ENCODE measurements around the gene CRB3.

Gene CRB3

DNA sequence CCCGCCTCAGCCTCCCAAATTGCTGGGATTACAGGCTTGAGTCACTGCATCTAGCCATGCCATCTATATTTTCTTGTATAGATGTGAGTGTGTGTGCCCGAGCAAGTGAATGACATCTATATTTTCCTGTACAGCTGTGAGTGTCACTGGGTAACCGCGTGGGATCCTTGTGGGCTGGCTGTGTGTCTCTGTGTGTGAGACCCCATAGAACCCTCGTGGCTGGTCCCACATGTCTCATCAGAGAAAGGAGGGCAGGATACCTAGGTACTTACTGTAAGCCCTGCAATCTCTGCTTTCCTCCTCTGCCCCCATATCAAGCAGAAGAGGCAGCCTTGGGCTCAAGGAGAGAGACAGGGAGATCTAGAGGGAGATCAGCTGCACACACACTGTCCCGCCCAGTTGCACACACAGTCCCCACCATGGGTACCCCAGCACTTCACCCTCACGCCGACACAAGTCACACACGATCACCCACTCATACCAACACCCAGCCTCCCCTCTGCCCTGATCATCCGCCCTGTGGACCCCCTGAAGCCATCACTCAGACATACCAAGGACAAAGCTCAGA, 16.9 kb downstream of the CRB3 start:
- Histone ChIP-seq H2AK5ac (ENCODE audit: low read length, severe bottlenecking) (no peak overlapping the region), H3K23ac (ENCODE audit: low read length in 2 of 2) (no peak overlapping the region), H3K9ac (ENCODE audit: low read length) (no peak overlapping the region), H3K4me3 (ENCODE audit: insufficient read depth in 1 of 2, low read depth in 1 of 2, low read length in 2 of 2) (no peak overlapping the region), H2AFZ (ENCODE audit: low read depth, low read length) (no peak overlapping the region), H3K18ac (ENCODE audit: low read depth in 1 of 2, low read length in 2 of 2) (no peak overlapping the region), H2BK12ac (ENCODE audit: low read length in 2 of 2) (no peak overlapping the region), H3K27me3 (ENCODE audit: control insufficient read depth in 1 of 2, insufficient read depth in 1 of 2, low read length in 2 of 2) (peaks cover 5 to 51% of the 10 kb centered on the region in 2 experiments), H4K8ac (ENCODE audit: low read length) (no peak overlapping the region), H3K4me2 (ENCODE audit: low read length, poor library complexity, severe bottlenecking) (no peak overlapping the region), H3K9me3 (ENCODE audit: control insufficient read depth, low read length) (no peaks in the 10 kb centered on the region), H2BK120ac (ENCODE audit: low read depth, low read length) (no peak overlapping the region), H3K4ac (ENCODE audit: low read depth in 1 of 2, low read length in 2 of 2) (no peak overlapping the region), H3K27ac (ENCODE audit: low read length, poor library complexity, severe bottlenecking) (no peak overlapping the region), H3K14ac (ENCODE audit: low read length in 2 of 2) (no peak overlapping the region), H2BK5ac (ENCODE audit: low read depth, low read length, poor library complexity, severe bottlenecking) (no peak overlapping the region), H2BK15ac (ENCODE audit: low read depth, poor library complexity, severe bottlenecking) (no peak overlapping the region), H4K91ac (ENCODE audit: low read length) (no peak overlapping the region), H3K4me1 (ENCODE audit: control insufficient read depth, insufficient read depth, low read depth, low read length) (peaks cover 25% of the 10 kb centered on the region), H3K79me1 (replicated peaks; ENCODE audit: low read length, poor library complexity, severe bottlenecking) (no peaks in the 10 kb centered on the region), H3K36me3 (ENCODE audit: control insufficient read depth in 1 of 2, insufficient read depth in 2 of 2, low read depth in 1 of 2, low read length in 2 of 2) (no peaks in the 10 kb centered on the region)
- DNase-seq: no peak
- WGBS: 77% methylated on average over 8 of the region's 10 CpGs

DNA sequence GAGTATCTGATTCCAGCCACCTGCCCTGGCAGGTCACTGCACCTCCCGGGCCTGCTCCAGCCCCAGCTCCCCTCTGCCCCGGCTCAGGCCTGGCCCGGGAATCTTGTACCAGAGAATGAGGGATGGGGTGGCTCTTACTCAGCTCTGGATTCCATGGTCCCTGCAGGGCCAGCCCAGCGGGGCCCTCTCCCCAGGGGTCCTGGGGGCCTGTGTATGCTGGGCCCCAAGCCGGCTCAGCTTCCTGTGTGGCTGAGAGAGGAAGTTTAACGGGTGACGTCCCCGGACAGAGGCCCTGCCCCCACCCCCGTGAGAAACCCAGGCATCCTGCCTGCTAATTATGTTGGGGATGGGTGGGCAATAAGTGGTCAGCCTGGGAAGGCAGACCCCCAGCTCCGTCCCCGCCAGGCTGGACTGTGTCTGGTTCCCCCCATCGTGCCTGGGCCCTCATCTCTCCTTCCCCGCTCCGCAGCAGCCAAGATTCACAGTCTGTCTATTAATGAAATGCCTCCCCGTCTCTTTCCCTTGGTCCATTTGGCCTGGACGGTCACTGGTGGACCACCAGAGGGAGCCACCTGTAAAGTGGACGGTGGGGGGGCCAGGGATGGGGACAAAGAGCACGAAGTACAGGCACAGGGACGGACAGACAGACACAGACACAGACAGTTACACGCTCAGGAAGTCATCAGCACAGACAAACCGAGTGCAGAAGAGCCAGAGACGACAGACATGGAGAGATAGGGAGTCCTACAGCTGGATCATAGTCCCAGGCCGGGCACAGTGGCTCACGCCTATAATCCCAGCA, 17.7 kb downstream of the CRB3 start, which contains the start of gene DENND1C:
Gene DENND1C (minus strand): TSS at position 247 of the 802 bp plus-strand sequence. CDS start 92 bp downstream, at position 155.
- no peak within 1 kb of the TSS for H4K8ac ChIP-seq (ENCODE audit: low read length)
- H3K4me3 ChIP-seq (ENCODE audit: insufficient read depth in 1 of 2, low read depth in 1 of 2, low read length in 2 of 2): no peak within 1 kb of the TSS
- no peak within 1 kb of the TSS for H2BK15ac ChIP-seq (ENCODE audit: low read depth, poor library complexity, severe bottlenecking)
- H3K9ac ChIP-seq (ENCODE audit: low read length): no peak within 1 kb of the TSS
- H3K18ac ChIP-seq (ENCODE audit: low read depth in 1 of 2, low read length in 2 of 2): no peak within 1 kb of the TSS
- 54% methylated on average over 16 of the region's 24 CpGs for WGBS
- no peak within 1 kb of the TSS for H3K14ac ChIP-seq (ENCODE audit: low read length in 2 of 2)
- no peak for DNase-seq
- peaks cover 0 to 43% of the 10 kb centered on the region in 2 experiments for H3K27me3 ChIP-seq (ENCODE audit: control insufficient read depth in 1 of 2, insufficient read depth in 1 of 2, low read length in 2 of 2)
- H3K23ac ChIP-seq (ENCODE audit: low read length in 2 of 2): no peak within 1 kb of the TSS
- H3K4me1 ChIP-seq (ENCODE audit: control insufficient read depth, insufficient read depth, low read depth, low read length): peaks cover 17% of the 10 kb centered on the region
- no peak within 1 kb of the TSS for H2BK120ac ChIP-seq (ENCODE audit: low read depth, low read length)
- H3K79me1 ChIP-seq (replicated peaks; ENCODE audit: low read length, poor library complexity, severe bottlenecking): no peaks in the 10 kb centered on the region
- H3K9me3 ChIP-seq (ENCODE audit: control insufficient read depth, low read length): no peaks in the 10 kb centered on the region
- no peaks in the 10 kb centered on the region for H3K36me3 ChIP-seq (ENCODE audit: control insufficient read depth in 1 of 2, insufficient read depth in 2 of 2, low read depth in 1 of 2, low read length in 2 of 2)
- no peak within 1 kb of the TSS for H2AFZ ChIP-seq (ENCODE audit: low read depth, low read length)
- no peak within 1 kb of the TSS for H3K4ac ChIP-seq (ENCODE audit: low read depth in 1 of 2, low read length in 2 of 2)
- H3K4me2 ChIP-seq (ENCODE audit: low read length, poor library complexity, severe bottlenecking): no peak within 1 kb of the TSS
- H2BK5ac ChIP-seq (ENCODE audit: low read depth, low read length, poor library complexity, severe bottlenecking): no peak within 1 kb of the TSS
- no peak within 1 kb of the TSS for H4K91ac ChIP-seq (ENCODE audit: low read length)
- H2AK5ac ChIP-seq (ENCODE audit: low read length, severe bottlenecking): no peak within 1 kb of the TSS
- H2BK12ac ChIP-seq (ENCODE audit: low read length in 2 of 2): no peak within 1 kb of the TSS
- H3K27ac ChIP-seq (ENCODE audit: low read length, poor library complexity, severe bottlenecking): no peak within 1 kb of the TSS

DNA sequence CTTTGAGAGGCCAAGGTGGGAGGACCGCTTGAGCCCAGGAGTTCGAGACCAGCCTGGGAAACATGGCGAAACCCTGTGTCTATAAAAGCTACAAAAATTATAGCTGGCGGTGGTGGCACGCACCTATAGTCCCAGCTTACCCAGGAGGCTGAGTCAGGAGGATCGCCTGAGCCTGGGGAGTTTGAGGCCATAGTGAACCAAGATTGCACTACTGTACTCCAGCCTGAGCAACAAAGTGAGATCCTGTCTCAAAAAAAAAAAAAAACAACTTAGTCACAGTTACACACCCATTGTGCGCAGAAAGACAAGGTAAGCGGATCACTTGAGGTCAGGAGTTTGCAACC, 18.2 kb downstream of the CRB3 start:
- no peak for DNase-seq
- H3K36me3 ChIP-seq (ENCODE audit: control insufficient read depth in 1 of 2, insufficient read depth in 2 of 2, low read depth in 1 of 2, low read length in 2 of 2): no peaks in the 10 kb centered on the region
- peaks cover 11% of the 10 kb centered on the region for H3K4me1 ChIP-seq (ENCODE audit: control insufficient read depth, insufficient read depth, low read depth, low read length)
- no peak overlapping the region for H3K4me3 ChIP-seq (ENCODE audit: insufficient read depth in 1 of 2, low read depth in 1 of 2, low read length in 2 of 2)
- no peak overlapping the region for H3K23ac ChIP-seq (ENCODE audit: low read length in 2 of 2)
- H3K27me3 ChIP-seq (ENCODE audit: control insufficient read depth in 1 of 2, insufficient read depth in 1 of 2, low read length in 2 of 2): peaks cover 0 to 38% of the 10 kb centered on the region in 2 experiments
- no peak overlapping the region for H4K91ac ChIP-seq (ENCODE audit: low read length)
- no peak overlapping the region for H3K14ac ChIP-seq (ENCODE audit: low read length in 2 of 2)
- no peak overlapping the region for H2BK5ac ChIP-seq (ENCODE audit: low read depth, low read length, poor library complexity, severe bottlenecking)
- 95% methylated on average over 8 of the region's 8 CpGs for WGBS
- no peak overlapping the region for H3K4me2 ChIP-seq (ENCODE audit: low read length, poor library complexity, severe bottlenecking)
- no peak overlapping the region for H3K27ac ChIP-seq (ENCODE audit: low read length, poor library complexity, severe bottlenecking)
- H3K79me1 ChIP-seq (replicated peaks; ENCODE audit: low read length, poor library complexity, severe bottlenecking): no peaks in the 10 kb centered on the region
- no peaks in the 10 kb centered on the region for H3K9me3 ChIP-seq (ENCODE audit: control insufficient read depth, low read length)
- no peak overlapping the region for H2BK15ac ChIP-seq (ENCODE audit: low read depth, poor library complexity, severe bottlenecking)
- no peak overlapping the region for H2AK5ac ChIP-seq (ENCODE audit: low read length, severe bottlenecking)
- no peak overlapping the region for H3K9ac ChIP-seq (ENCODE audit: low read length)
- no peak overlapping the region for H2BK12ac ChIP-seq (ENCODE audit: low read length in 2 of 2)
- no peak overlapping the region for H4K8ac ChIP-seq (ENCODE audit: low read length)
- no peak overlapping the region for H2AFZ ChIP-seq (ENCODE audit: low read depth, low read length)
- H3K18ac ChIP-seq (ENCODE audit: low read depth in 1 of 2, low read length in 2 of 2): no peak overlapping the region
- H2BK120ac ChIP-seq (ENCODE audit: low read depth, low read length): no peak overlapping the region
- no peak overlapping the region for H3K4ac ChIP-seq (ENCODE audit: low read depth in 1 of 2, low read length in 2 of 2)

DNA sequence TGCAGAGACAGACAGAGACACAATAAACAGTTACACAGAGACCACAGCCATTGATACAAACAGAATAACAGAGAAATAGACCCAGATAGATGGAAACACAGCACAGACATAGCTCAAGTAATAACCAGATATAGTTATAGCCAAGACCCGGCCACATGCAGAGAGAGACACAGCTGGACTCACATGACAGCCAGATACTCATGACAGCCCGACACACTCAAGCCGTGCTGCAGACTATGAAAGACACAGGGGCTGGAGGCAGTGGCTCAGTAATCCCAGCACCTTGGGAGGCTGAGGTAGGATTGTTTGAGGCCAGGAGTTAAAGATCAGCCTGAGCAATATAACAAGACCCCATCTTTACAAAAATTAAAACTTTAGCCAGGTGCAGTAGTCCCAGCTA, 19.2 kb downstream of the CRB3 start:
- no peak overlapping the region for H4K8ac ChIP-seq (ENCODE audit: low read length)
- no peak overlapping the region for H3K14ac ChIP-seq (ENCODE audit: low read length in 2 of 2)
- no peak overlapping the region for H2AK5ac ChIP-seq (ENCODE audit: low read length, severe bottlenecking)
- H3K4me3 ChIP-seq (ENCODE audit: insufficient read depth in 1 of 2, low read depth in 1 of 2, low read length in 2 of 2): no peak overlapping the region
- H2BK5ac ChIP-seq (ENCODE audit: low read depth, low read length, poor library complexity, severe bottlenecking): no peak overlapping the region
- no peak overlapping the region for H3K18ac ChIP-seq (ENCODE audit: low read depth in 1 of 2, low read length in 2 of 2)
- H4K91ac ChIP-seq (ENCODE audit: low read length): no peak overlapping the region
- H3K4ac ChIP-seq (ENCODE audit: low read depth in 1 of 2, low read length in 2 of 2): no peak overlapping the region
- peaks cover 0 to 38% of the 10 kb centered on the region in 2 experiments for H3K27me3 ChIP-seq (ENCODE audit: control insufficient read depth in 1 of 2, insufficient read depth in 1 of 2, low read length in 2 of 2)
- H2BK120ac ChIP-seq (ENCODE audit: low read depth, low read length): no peak overlapping the region
- H3K36me3 ChIP-seq (ENCODE audit: control insufficient read depth in 1 of 2, insufficient read depth in 2 of 2, low read depth in 1 of 2, low read length in 2 of 2): no peaks in the 10 kb centered on the region
- no peak overlapping the region for H3K23ac ChIP-seq (ENCODE audit: low read length in 2 of 2)
- H2BK12ac ChIP-seq (ENCODE audit: low read length in 2 of 2): no peak overlapping the region
- peaks cover 11% of the 10 kb centered on the region for H3K4me1 ChIP-seq (ENCODE audit: control insufficient read depth, insufficient read depth, low read depth, low read length)
- H2AFZ ChIP-seq (ENCODE audit: low read depth, low read length): no peak overlapping the region
- no peak overlapping the region for H3K9ac ChIP-seq (ENCODE audit: low read length)
- H3K27ac ChIP-seq (ENCODE audit: low read length, poor library complexity, severe bottlenecking): no peak overlapping the region
- H3K79me1 ChIP-seq (replicated peaks; ENCODE audit: low read length, poor library complexity, severe bottlenecking): no peaks in the 10 kb centered on the region
- H3K9me3 ChIP-seq (ENCODE audit: control insufficient read depth, low read length): no peaks in the 10 kb centered on the region
- H2BK15ac ChIP-seq (ENCODE audit: low read depth, poor library complexity, severe bottlenecking): no peak overlapping the region
- WGBS: 64% methylated on average over 3 of the region's 3 CpGs
- no peak overlapping the region for H3K4me2 ChIP-seq (ENCODE audit: low read length, poor library complexity, severe bottlenecking)
- DNase-seq: no peak
